ENCODE results near the gene CYP46A1. TPM values are rescaled to one million over a fixed set of nuclear protein-coding genes. Genes with fewer than 3 reads are reported as not detected.

Gene CYP46A1
- total RNA-seq, 1 experiment from 2014 or later, result 0.30 TPM

DNA sequence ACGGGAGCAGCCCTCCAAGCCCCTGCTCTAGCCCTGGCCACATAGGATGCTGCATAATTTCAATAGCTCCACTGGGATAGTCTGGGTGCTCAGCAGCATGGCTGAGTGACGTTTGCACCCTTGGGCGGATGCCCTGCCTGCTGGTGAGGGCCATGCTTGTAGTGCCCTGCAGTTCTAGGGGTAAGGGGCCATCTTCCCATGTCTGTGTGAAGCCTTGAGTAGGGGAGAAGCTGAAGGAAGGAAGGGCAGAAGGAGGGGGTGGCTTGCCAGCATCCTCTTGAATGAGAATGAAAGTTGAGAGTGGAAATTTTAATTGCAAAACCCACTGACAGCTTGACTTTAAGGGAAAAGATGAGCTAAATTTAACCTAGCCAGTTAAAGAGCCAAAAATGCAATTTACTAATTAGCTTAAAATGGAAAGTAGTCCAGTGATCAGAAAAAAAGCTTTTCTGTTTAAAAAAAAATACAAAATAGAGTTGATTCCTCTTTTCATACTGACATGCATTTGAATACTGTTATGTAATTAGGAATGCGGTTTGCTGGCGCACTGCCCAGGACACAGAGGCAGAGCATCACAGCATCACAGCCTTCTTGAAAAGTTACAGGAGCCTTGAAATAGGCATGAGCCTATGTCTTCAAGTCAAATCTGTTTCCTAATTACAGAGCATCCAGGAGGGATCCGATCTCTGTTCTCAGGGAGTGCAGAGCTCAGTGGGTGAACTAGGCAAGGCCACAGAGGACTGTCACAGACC is 90.6 kb downstream of the CYP46A1 start:
- ChIA-PET CTCF (interaction anchor here (1.2 kb wide), 1 partner anchor 30 kb away, joined by 3 read pairs; no protein-coding TSS in a partner anchor), POLR2A (no interaction called here)
- Mint-ChIP-seq H3K27me3 (ENCODE audit: insufficient read depth, unreplicated experiment) (peaks cover 12% of the 10 kb centered on the region), H3K36me3 (ENCODE audit: insufficient read depth, unreplicated experiment) (no peaks in the 10 kb centered on the region), H3K4me3 (ENCODE audit: unreplicated experiment) (no peak overlapping the region), H3K27ac (ENCODE audit: low read depth, unreplicated experiment) (no peak overlapping the region), H3K9me3 (ENCODE audit: unreplicated experiment) (peaks cover 16% of the 10 kb centered on the region), H3K4me1 (ENCODE audit: insufficient read depth, unreplicated experiment) (peaks cover 17% of the 10 kb centered on the region)
- TF ChIP-seq, protein P1, sequence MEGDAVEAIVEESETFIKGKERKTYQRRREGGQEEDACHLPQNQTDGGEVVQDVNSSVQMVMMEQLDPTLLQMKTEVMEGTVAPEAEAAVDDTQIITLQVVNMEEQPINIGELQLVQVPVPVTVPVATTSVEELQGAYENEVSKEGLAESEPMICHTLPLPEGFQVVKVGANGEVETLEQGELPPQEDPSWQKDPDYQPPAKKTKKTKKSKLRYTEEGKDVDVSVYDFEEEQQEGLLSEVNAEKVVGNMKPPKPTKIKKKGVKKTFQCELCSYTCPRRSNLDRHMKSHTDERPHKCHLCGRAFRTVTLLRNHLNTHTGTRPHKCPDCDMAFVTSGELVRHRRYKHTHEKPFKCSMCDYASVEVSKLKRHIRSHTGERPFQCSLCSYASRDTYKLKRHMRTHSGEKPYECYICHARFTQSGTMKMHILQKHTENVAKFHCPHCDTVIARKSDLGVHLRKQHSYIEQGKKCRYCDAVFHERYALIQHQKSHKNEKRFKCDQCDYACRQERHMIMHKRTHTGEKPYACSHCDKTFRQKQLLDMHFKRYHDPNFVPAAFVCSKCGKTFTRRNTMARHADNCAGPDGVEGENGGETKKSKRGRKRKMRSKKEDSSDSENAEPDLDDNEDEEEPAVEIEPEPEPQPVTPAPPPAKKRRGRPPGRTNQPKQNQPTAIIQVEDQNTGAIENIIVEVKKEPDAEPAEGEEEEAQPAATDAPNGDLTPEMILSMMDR (IDR thresholded peaks at IDR 0.05; ENCODE audit: unreplicated experiment), result no peak
- no TSS peak for BruUV-seq (replicated peaks)
- no peak for DNase-seq (ENCODE audit: unreplicated experiment)
- intact Hi-C loops (cut with micrococcal nuclease), result no loop called here

DNA sequence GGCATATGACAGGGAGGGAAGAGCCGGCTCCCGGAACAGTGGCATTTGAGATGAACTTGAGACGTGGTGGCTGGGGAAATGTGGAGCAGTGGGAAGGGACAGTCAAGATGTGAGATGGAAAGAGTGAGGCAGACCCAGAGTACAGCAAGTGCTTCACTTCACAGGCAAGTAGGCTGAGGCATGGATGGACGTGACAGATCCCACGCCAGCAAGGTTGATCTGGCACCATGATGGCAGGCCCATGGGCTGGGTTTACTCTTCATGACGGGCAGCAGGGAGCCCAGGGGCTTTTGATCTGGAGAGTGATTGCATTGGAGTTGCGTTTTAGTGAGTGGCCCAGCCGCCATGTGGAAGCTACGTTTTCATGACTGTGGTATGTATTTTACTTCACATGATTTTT is 91.3 kb downstream of the CYP46A1 start:
- POLR2A ChIA-PET, result interaction anchor here (1.7 kb wide), 1 partner anchor 18 kb away, joined by 4 read pairs; no protein-coding TSS in a partner anchor
- H3K9me3 Mint-ChIP-seq (ENCODE audit: unreplicated experiment), result peaks cover 16% of the 10 kb centered on the region
- H3K36me3 Mint-ChIP-seq (ENCODE audit: insufficient read depth, unreplicated experiment), result no peaks in the 10 kb centered on the region
- no peak overlapping the region for H3K27ac Mint-ChIP-seq (ENCODE audit: low read depth, unreplicated experiment)
- CTCF ChIA-PET, result no interaction called here
- BruUV-seq (replicated peaks), result no TSS peak
- intact Hi-C loops (cut with micrococcal nuclease), result no loop called here
- TF ChIP-seq, protein P1 (IDR thresholded peaks at IDR 0.05; ENCODE audit: unreplicated experiment), result no peak
- no peak overlapping the region for H3K4me3 Mint-ChIP-seq (ENCODE audit: unreplicated experiment)
- H3K27me3 Mint-ChIP-seq (ENCODE audit: insufficient read depth, unreplicated experiment), result peaks cover 12% of the 10 kb centered on the region
- H3K4me1 Mint-ChIP-seq (ENCODE audit: insufficient read depth, unreplicated experiment), result peaks cover 17% of the 10 kb centered on the region
- no peak for DNase-seq (ENCODE audit: unreplicated experiment)

Other genes starting within 250 kb of the CYP46A1 start
- 43.9 and 50.6 TPM in 2 replicates for gene SETD3, start 203.4 kb upstream of the CYP46A1 start, total RNA-seq (2022)
- 70.4 and 87.7 TPM in 2 replicates for gene CCNK, start 202.9 kb upstream of the CYP46A1 start, total RNA-seq (2022)
- 19.1 and 29.9 TPM in 2 replicates for gene CCDC85C, start 80.1 kb upstream of the CYP46A1 start, total RNA-seq (2022)
- gene HHIPL1, start 39.2 kb upstream of the CYP46A1 start, total RNA-seq (2022), result 0.10 TPM in 1 of 2 replicates, not detected in the other
- 9.5 and 11.6 TPM in 2 replicates for gene EML1, start 109.1 kb downstream of the CYP46A1 start, total RNA-seq (2022)

Data from MCF 10A (cell line).